HEK293 (cell line): ENCODE data around the gene COP1.

Experiments used
- CTCF ChIP-seq: fragments of 450-650 bp; formaldehyde crosslinking; IDR thresholded peaks from 2 replicates; pipeline ENCODE4 v1.5.1; 2016; ENCODE audit warnings: missing biosample characterization, missing genetic modification characterization
- OVOL3 ChIP-seq: fragments of 450-650 bp; formaldehyde crosslinking; IDR thresholded peaks from 2 replicates; pipeline ENCODE4 v1.5.1; 2016; ENCODE audit warnings: missing biosample characterization, missing genetic modification characterization
- PBX3 ChIP-seq: sonication (generic); formaldehyde crosslinking; IDR thresholded peaks from 2 replicates; pipeline ENCODE4 v1.8.1; 2022; ENCODE audit warnings: mild to moderate bottlenecking, moderate library complexity, missing genetic modification reagents
- PRDM10 ChIP-seq: fragments of 450-650 bp; formaldehyde crosslinking; IDR thresholded peaks from 2 replicates; pipeline ENCODE4 v1.5.1; 2016; ENCODE audit warnings: missing biosample characterization, missing genetic modification characterization
- SALL2 ChIP-seq: fragments of 450-650 bp; formaldehyde crosslinking; IDR thresholded peaks from 2 replicates; pipeline ENCODE4 v1.5.0; 2017; ENCODE audit warnings: missing biosample characterization, mild to moderate bottlenecking, missing genetic modification characterization, borderline replicate concordance
- YY1 ChIP-seq: fragments of 450-650 bp; formaldehyde crosslinking; IDR thresholded peaks from 2 replicates; pipeline ENCODE4 v1.5.1; 2018; ENCODE audit warnings: missing biosample characterization, missing genetic modification characterization
- ZNF121 ChIP-seq: fragments of 450-650 bp; formaldehyde crosslinking; IDR thresholded peaks from 2 replicates; pipeline ENCODE4 v1.5.1; 2016; ENCODE audit warnings: missing biosample characterization, missing genetic modification characterization
- ZNF266 ChIP-seq: fragments of 450-650 bp; formaldehyde crosslinking; IDR thresholded peaks from 2 replicates; pipeline ENCODE4 v1.5.1; 2016; ENCODE audit warnings: missing biosample characterization, missing genetic modification characterization, low read depth
- ZNF394 ChIP-seq: fragments of 450-650 bp; formaldehyde crosslinking; IDR thresholded peaks from 2 replicates; pipeline ENCODE4 v1.5.1; 2016; ENCODE audit warnings: missing biosample characterization, missing genetic modification characterization, mild to moderate bottlenecking, moderate library complexity, borderline replicate concordance
- ZNF416 ChIP-seq: fragments of 450-650 bp; formaldehyde crosslinking; IDR thresholded peaks from 2 replicates; pipeline ENCODE4 v1.5.1; 2016; ENCODE audit warnings: missing biosample characterization, missing genetic modification characterization
- ZNF585B ChIP-seq: fragments of 450-650 bp; formaldehyde crosslinking; IDR thresholded peaks from 2 replicates; pipeline ENCODE4 v1.5.1; 2016; ENCODE audit warnings: missing biosample characterization, missing genetic modification characterization
- ZNF660 ChIP-seq: fragments of 450-650 bp; IDR thresholded peaks from 2 replicates; pipeline ENCODE4 v1.5.1; 2018; ENCODE audit warnings: missing biosample characterization, mild to moderate bottlenecking, missing genetic modification characterization

DNA sequence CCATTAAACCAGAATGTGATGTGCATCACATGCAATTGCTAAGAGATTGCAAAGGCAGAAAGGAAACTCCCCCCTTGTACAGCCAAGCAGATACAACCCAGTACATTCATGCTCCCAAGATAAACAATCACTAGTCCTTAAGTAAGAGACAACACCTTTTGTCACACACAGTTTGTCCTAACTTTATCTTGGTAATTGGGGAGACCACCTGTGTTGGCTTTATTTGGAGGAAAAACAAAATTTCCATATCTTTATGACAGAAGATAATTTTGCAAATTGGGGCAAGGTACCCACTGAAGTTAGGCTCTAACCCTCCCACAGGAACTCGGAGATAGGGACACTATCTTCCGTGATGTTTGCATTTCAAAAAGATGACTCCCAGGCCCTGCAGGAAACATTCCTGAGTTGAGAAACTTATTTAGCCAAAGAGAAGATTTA, 288.7 kb downstream of the COP1 start:
- TF ChIP-seq SALL2 (tag by site-specific recombination) (no peak), ZNF585B (no peak), ZNF660 (tag by site-specific recombination) (no peak), YY1 (no peak), ZNF416 (no peak), CTCF (tag by site-specific recombination) (no peak), OVOL3 (no peak), PBX3 (CRISPR knock-in tag) (no peak), ZNF266 (tag by site-specific recombination) (no peak), ZNF394 (tag by site-specific recombination) (no peak), PRDM10 (tag by site-specific recombination) (no peak), ZNF121 (no peak)
